ENCODE measurements around the gene POLG.

- no peak for TF ChIP-seq CTCF (conservative IDR thresholded peaks at IDR 0.05)
- no peak for TF ChIP-seq ZFX (IDR thresholded peaks at IDR 0.05)
Measured at GRCh38 chr15:89358435-89358754, 23.8 kb upstream of the POLG start.

All from C4-2B (cell line).